GM21737 (cell line): ENCODE results near the gene DCLRE1C.
"Not testable (repeated sequence)": the region's sequence is repeated elsewhere in the genome, so short reads cannot be mapped to it uniquely, and the experiment has no call there.

ENCODE experiments used
- ATAC-seq: cut with Tn5 transposase; IDR thresholded peaks from one replicate; pipeline ENCODE4 v1.9.1; 2021; ENCODE audit warnings: mild to moderate bottlenecking, moderate library complexity; ENCODE audit not compliant: unreplicated experiment

DCLRE1C gene

DNA sequence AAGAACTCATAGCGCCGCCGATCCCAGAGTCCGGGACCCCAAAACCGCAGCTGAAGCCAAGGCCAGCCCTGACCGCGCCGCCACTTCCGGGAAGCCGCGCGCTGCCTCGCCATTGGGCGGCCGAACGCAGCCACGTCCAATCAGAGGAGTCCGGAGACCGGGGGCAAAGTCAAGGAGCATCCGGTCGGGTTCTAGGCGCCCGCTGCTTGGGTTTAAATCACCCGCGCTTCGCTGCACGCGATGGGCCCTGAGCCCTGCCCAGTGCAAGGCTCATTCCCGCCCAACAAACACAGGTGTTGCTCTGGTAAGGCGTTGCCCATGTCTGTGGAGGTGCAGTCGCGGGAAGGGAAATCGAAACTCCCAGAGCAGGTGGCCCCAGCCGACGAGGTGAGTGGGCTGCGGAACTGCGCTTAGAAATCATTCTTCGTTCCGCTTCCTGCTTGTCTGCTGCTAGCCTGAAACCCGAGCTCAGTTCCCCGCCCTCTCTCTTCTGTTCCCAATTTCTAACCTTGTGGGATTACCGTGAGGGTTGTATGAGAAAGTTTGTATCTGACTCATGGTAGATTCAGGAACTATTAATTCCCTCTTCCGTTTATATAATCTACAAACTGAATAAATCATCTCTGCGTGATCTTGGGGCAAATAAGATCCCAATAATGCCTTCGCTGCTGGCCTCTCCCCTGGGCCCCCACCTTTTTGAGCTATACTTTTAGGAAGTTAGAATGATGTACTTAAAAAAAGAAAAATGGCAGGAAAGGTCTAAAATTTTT lies at the start of gene DCLRE1C:
Gene DCLRE1C, minus strand, starts transcription at position 96 of the 770 bp plus-strand sequence. Its CDS starts 86 bp downstream, at position 10.
- peak; percentile 72 for ATAC-seq

DNA sequence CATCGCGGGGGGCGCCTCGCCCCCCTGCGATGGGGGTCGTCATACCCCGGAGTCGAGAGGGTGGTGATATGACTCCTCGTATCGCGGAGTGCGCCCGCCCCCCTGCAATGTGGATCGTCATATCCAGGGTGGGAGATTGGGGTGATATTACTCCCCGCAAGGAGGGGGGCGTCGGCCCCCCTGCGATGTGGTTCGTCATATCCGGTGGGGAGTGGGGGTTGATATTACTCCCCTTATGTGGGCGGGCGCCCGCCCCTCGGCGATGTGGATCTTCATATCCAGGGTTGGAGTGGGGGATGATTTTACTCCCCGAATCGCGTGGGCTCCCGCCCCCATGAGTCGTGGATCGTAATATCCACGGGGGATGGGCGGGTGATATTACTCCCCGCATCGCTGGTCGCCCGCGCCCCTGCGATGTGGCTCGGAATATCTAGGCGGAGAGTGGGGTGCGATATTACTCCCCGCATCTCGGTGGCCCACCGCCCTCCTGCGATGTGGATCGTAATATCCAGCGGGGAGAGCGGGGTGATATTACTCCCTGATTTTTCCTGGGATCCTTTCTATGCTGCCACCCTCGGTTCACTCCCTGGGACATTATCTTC lies 42.2 kb upstream of the DCLRE1C start:
- no peak for ATAC-seq

DNA sequence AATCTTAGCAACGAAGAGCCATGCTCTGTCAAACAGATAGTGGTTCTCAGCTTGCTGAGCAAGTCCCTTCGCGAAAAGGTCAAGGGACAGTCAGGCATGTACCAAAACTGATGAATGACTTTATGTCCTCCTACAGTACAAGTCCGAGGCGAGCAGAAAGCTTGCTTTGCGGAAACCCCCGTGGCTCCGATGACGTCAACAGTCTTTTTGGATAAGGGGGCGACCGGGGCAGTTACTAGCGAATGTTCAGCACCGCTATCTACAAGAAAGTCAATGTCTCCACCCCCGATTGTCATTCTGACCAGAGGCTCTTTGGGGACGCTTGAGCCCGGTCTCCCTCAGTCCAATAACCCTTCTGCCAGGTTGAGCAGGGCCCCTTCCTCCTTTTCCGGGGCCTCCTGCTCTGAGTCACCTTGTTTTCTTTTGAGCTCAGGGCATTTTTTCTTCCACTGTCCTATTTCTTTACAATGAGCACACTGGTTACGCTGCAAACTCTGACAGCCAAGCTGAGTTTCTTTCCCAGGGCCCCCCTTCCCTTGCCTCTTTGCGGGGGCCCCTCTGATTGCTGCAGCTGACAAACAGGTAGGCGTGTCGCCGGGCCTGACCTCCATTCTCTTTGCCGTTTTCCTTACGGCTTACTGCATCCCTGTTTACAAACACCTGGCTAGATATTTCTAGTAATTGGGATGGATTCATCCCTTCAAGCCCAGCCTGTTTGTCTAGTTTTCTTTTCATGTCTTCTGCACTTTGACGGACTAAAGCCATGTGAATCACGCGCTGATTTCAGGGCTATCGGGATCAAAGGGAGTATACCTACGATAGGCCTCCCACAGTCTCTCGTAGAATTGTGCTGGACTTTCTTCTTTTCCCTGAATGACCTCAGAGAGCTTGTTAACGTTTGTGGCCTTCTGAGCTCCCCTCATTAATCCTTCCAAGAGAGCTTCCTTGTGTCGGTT lies 39.9 kb upstream of the DCLRE1C start:
- ATAC-seq, result not testable (repeated sequence)

DNA sequence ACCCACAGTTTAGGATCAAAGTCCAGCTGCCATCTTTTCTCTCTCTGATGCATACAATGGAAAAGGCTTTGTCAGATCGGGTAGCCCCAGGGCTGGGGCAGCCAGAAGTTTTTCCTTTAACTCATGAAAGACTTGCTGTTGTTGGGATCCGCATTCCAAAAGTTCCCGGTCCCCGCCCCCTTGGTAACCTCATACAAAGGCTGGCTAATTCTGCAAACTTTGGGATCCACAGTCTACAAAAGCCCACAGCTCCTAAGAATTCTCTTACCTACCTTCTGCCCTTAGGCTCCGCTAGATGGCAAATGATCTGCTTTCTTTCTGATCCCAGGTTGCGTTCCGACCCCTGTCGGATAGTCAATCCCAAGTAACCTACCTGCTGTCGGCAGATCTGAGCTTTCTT lies 38.4 kb upstream of the DCLRE1C start:
- ATAC-seq, result not testable (repeated sequence)

DNA sequence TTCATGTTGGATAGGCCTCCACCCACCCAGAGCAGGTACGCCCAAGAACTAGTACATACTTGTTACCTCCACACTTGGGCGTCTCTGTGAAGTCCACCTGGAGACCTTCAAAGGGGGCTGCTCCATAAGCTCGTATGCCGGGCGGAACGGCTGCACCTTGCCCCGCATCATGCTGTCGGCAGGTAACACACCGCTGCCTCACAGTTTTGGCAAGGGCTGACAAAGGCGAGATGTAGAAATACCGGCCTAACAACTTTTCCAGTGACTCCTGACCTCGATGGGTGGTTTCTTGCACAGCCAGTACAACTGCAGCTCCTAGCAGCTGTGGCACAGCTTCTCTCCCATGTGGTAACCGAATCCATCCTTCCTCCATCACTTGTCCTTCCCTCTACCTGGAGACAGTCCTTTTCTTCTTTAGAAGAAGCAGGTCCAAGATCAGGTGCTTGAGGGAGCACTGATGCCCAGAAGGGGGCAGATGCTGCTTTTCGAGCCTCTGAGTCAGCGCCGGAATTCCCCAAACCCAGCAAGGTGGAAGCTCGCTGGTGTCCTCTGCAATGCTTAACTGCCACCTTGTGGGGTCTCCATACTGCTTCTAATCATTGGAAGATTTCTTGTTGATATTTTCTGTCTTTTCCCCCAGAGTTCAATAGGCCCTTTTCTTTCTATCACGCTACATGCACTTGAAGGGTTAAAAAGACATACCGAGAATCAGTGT lies 37.3 kb upstream of the DCLRE1C start:
- ATAC-seq, result not testable (repeated sequence)

- ATAC-seq, result not testable (repeated sequence)
Measured at GRCh38 chr10:14989552-14989951, 35.7 kb upstream of the DCLRE1C start.

GRCh38 chr10:14982744-14983143 lies 28.8 kb upstream of the DCLRE1C start:
- no peak for ATAC-seq

- no peak for ATAC-seq
Measured at GRCh38 chr10:14975672-14976273, 21.9 kb upstream of the DCLRE1C start.

- ATAC-seq, result not testable (repeated sequence)
Measured at GRCh38 chr10:14974153-14974998, 20.5 kb upstream of the DCLRE1C start.

- ATAC-seq, result no peak
Measured at GRCh38 chr10:14971867-14972448, 18.1 kb upstream of the DCLRE1C start.

GRCh38 chr10:14967897-14968296 lies 14.0 kb upstream of the DCLRE1C start:
- no peak for ATAC-seq

DNA sequence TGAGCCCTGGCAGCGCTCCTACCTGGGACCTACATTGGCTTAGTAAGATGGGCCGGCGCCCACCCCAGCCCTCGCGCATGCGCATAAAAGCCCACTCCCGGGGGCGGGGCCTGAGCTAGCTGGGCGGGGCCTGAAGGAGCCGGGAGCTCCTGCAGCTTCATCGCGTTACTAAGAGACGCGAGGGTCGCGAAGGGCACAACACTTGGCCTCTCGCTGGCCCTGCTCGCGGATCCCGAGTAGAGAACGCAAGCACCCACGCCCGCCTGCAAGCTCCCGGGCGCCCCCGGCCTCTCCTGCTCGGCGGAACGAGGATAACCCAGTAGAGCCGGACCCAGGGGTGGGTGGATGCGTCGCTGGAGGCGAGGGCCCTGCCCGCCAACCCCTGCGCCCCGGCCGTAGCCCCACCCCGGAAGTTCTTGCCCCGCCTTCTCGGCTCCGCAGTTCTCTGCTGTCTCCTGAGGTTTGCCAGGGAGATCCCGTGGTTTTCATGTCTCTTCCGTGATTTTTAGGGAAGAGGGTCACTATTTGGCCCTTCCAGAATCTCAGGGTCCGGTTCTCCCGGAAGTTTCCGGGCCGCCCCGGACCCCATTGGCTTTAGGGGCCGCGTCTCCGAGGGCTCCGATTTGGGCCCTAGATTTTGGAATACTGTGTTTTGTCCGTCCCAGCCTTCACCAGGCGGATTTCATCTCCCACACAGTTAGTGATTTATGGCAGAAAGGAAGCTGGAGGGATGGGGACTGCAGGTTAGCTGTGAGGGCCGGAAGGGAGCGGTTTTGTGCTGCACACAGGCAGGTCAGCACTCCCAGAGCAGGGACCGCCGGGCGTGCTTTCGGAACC lies 5.5 kb upstream of the DCLRE1C start, which contains the start of gene MEIG1:
Gene MEIG1, plus strand, starts transcription at position 168 of the 837 bp plus-strand sequence. CDS start 7,081 bp downstream, outside the sequence.
- ATAC-seq, result peak; percentile 77

DNA sequence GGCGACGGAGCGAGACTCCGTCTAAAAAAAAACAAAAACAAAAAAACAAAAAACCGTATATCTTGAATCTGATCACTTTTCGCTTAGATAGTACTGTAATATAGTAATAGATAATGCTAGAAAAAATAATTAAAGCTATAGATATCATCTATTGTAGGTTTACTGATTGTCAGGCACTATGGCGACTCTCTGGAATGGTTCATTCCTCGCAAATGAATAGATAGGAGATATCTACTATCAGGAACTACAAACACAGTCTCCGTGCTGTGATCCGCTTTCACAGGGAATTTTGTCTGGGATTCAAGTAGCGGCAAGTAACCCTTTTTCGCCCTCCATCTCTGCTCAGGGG lies 5.0 kb upstream of the DCLRE1C start:
- no peak for ATAC-seq

DNA sequence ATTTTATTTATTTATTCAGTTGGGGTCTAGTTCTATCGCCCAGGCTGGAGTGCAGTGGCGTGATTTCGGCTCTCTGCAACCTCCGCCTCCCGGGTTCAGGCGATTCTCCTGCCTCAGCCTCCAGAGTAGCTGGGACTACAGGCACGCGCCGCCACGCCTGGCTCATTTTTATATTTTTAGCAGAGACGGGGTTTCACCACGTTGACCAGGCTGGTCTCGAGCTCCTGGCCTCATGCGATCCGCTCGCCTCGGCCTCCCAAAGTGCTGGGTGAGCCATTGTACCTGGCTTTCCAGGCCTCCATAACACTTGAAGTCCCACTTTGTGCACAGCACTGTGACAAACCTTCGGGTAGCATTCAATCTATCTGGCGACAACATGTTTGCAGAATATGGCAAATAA lies 1.0 kb upstream of the DCLRE1C start:
- no peak for ATAC-seq

GRCh38 chr10:14953424-14954000 lies 384 bp downstream of the DCLRE1C start:
- peak; percentile 35 for ATAC-seq

GRCh38 chr10:14952851-14953423 lies 959 bp downstream of the DCLRE1C start:
- no peak for ATAC-seq

- ATAC-seq, result no peak
Measured at GRCh38 chr10:14949291-14949690, 4.6 kb downstream of the DCLRE1C start.
